HepG2 (cell line): ENCODE data around the gene CHD9. TPM values are rescaled to one million over a fixed set of nuclear protein-coding genes. Genes with fewer than 3 reads are reported as not detected.
A peak's percentile ranks its signal among the peaks of the same experiment; 100 is the strongest.

Experiments used
- ATAC-seq: fragments of 200-7000 bp; cut with Tn5 transposase; 3 replicates; pipeline ENCODE4 v1.9.1; 2020; ENCODE audit warnings: mild to moderate bottlenecking, moderate library complexity
- BruUV-seq: library from RNA; stranded (reverse); fragments of 400-500 nt; replicated peaks from 2 replicates; lab custom pipeline; 2021; lab: Mats Ljungman, UMichigan
- CTCF ChIA-PET: fragments of 300-600 bp; formaldehyde crosslinking; extraction: SDS; loops from one replicate; lab custom pipeline; 2021; ENCODE audit warnings: low total read pairs, inconsistent platforms, low intra/inter-chr PET ratio; lab: Yijun Ruan, JAX
- POLR2A ChIA-PET: fragments of 350-600 bp; sonication (Branson Sonifier 250); formaldehyde crosslinking; loops from one replicate; lab custom pipeline; 2020; ENCODE audit warnings: antibody characterized with exemption, inconsistent platforms; lab: Yijun Ruan, JAX
- DNase-seq: peaks from one replicate; pipeline ENCODE4 v3.0.0-alpha.2; 2015; ENCODE audit warnings: low spot score
- FAIRE-seq: peaks from 3 replicates; lab custom pipeline; 2011; peaks lifted over from hg19 to GRCh38; lab: Jason Lieb, UNC
- H2AFZ ChIP-seq: one replicate; pipeline ENCODE4 v1.6.1; 2011; ENCODE audit warnings: low read length, inconsistent platforms
- H3K27ac ChIP-seq: fragments of 300-600 bp; 3 replicates; pipeline ENCODE4 v1.8.0; 2011; ENCODE audit warnings: mixed run types, mild to moderate bottlenecking, mixed read lengths, low read length, inconsistent platforms; ENCODE audit not compliant: insufficient read depth; ENCODE audit errors: extremely low read length
- H3K27me3 ChIP-seq, 2 experiments: fragments of 200-600 bp in 1 of 2; 2 replicates in 1 of 2; 3 replicates in 1 of 2; pipeline versions ENCODE4 v1.6.0 to v1.8.0; 2011; ENCODE audit warnings: low read length in 2 of 2, mild to moderate bottlenecking in 2 of 2, moderate library complexity in 2 of 2, inconsistent platforms in 1 of 2; ENCODE audit not compliant: insufficient read depth in 2 of 2, control insufficient read depth in 1 of 2
- H3K36me3 ChIP-seq, 2 experiments: fragments of 200-600 bp in 1 of 2; replicated peaks in 1 of 2; 2 replicates in 1 of 2; 3 replicates in 1 of 2; pipeline versions ENCODE4 v1.5.1 to v1.8.0; 2011; ENCODE audit warnings: low read length in 2 of 2, inconsistent platforms in 1 of 2; ENCODE audit not compliant: insufficient read depth in 2 of 2, control insufficient read depth in 1 of 2
- H3K4me1 ChIP-seq: 2 replicates; pipeline ENCODE4 v1.5.1; 2012; ENCODE audit warnings: low read length, inconsistent platforms; ENCODE audit not compliant: insufficient read depth
- H3K4me2 ChIP-seq: 2 replicates; pipeline ENCODE4 v1.6.0; 2011; ENCODE audit warnings: low read depth, low read length, inconsistent platforms
- H3K4me3 ChIP-seq, 3 experiments: fragments of 200-600 bp in 1 of 3; sonication (generic), shearing (Covaris generic) in 1 of 3; replicated peaks in 1 of 3; 2 replicates each; pipeline ENCODE4 v1.5.1; 2011 to 2016; ENCODE audit warnings: low read length in 3 of 3, inconsistent platforms in 2 of 3, low read depth in 2 of 3, mild to moderate bottlenecking in 2 of 3, control low read depth in 1 of 3, mixed read lengths in 1 of 3; ENCODE audit not compliant: insufficient read depth in 1 of 3
- H3K79me2 ChIP-seq: one replicate; pipeline ENCODE4 v1.6.1; 2011; ENCODE audit warnings: low read length, inconsistent platforms; ENCODE audit not compliant: insufficient read depth
- H3K9ac ChIP-seq: 2 replicates; pipeline ENCODE4 v1.6.0; 2011; ENCODE audit warnings: mild to moderate bottlenecking, low read depth, low read length, inconsistent platforms; ENCODE audit not compliant: insufficient read depth
- H3K9me3 ChIP-seq: 2 replicates; pipeline ENCODE4 v1.5.1; 2012; ENCODE audit warnings: mild to moderate bottlenecking, low read length
- H4K20me1 ChIP-seq: 2 replicates; pipeline ENCODE4 v1.6.0; 2011; ENCODE audit warnings: inconsistent platforms, mild to moderate bottlenecking, low read length, moderate library complexity; ENCODE audit not compliant: insufficient read depth
- HNRNPL ChIP-seq: fragments of 200-400 bp; formaldehyde crosslinking; IDR thresholded peaks from 2 replicates; pipeline ENCODE4 v1.6.1; 2017; ENCODE audit warnings: mild to moderate bottlenecking, low read depth, low read length
- WGBS: methylation state at CpG from one replicate; pipeline ENCODE4 v1.1.6; 2017; ENCODE audit warnings: low lambda C conversion rate; 5-methylcytosine and 5-hydroxymethylcytosine counted together
- in situ Hi-C: cut with HindIII; loops from 2 replicates; pipeline ENCODE4 v1.10.0; 2017; ENCODE audit warnings: low pct_unique_long_range_greater_than_20kb; ENCODE audit not compliant: extremely low pct_ligation_motif_present
- intact Hi-C: fragments of 100-400 bp; cut with micrococcal nuclease; formaldehyde crosslinking; loops from one replicate; pipeline ENCODE4 v1.10.0; 2022; ENCODE audit not compliant: unreplicated experiment
- polyA plus RNA-seq, 8 experiments: library from polyadenylated mRNA; depleted of rRNA in 3 of 8; stranded (reverse) in 7 of 8; unstranded in 1 of 8; fragments of >200 nt; fragmentation: Illumina TruSeq in 4 of 8; extraction: Trizol in 4 of 8; gene quantifications; 2 replicates each; pipeline versions ENCODE4 v1.2.1 to v1.2.3, GENCODE V29; 2011 to 2016; ENCODE audit warnings: low read depth in 4 of 8, missing spikeins in 1 of 8, mixed read lengths in 1 of 8; ENCODE audit not compliant: insufficient read depth in 1 of 8
- total RNA-seq, 5 experiments: library from RNA; depleted of rRNA; stranded (reverse); fragments of >200 nt; fragmentation: Illumina TruSeq; extraction: Trizol; gene quantifications; 2 replicates each; pipeline ENCODE4 v1.2.3, GENCODE V29; 2016; ENCODE audit warnings: low read depth in 1 of 5
- TF ChIP-seq, protein P1 (sequence below): sonication (generic); formaldehyde crosslinking; IDR thresholded peaks from 2 replicates; pipeline ENCODE4 v1.4.0; 2020; ENCODE audit warnings: missing genetic modification reagents, mild to moderate bottlenecking, borderline replicate concordance
- TF ChIP-seq, protein P2 (sequence below): sonication (generic); formaldehyde crosslinking; IDR thresholded peaks from 2 replicates; pipeline ENCODE4 v1.5.1; 2020; ENCODE audit warnings: mild to moderate bottlenecking, missing genetic modification reagents, moderate library complexity
- TF ChIP-seq, protein P3 (sequence below): sonication (generic); formaldehyde crosslinking; IDR thresholded peaks from 2 replicates; pipeline ENCODE4 v1.4.0; 2020; ENCODE audit warnings: mild to moderate bottlenecking, low read depth, missing genetic modification reagents

The CHD9 gene
- total and polyA plus RNA-seq, 2 of the 13 experiments (the other 11 are each of a cell fraction or from before 2014, with no cell fraction given) = 23.4 to 27.7 TPM

DNA sequence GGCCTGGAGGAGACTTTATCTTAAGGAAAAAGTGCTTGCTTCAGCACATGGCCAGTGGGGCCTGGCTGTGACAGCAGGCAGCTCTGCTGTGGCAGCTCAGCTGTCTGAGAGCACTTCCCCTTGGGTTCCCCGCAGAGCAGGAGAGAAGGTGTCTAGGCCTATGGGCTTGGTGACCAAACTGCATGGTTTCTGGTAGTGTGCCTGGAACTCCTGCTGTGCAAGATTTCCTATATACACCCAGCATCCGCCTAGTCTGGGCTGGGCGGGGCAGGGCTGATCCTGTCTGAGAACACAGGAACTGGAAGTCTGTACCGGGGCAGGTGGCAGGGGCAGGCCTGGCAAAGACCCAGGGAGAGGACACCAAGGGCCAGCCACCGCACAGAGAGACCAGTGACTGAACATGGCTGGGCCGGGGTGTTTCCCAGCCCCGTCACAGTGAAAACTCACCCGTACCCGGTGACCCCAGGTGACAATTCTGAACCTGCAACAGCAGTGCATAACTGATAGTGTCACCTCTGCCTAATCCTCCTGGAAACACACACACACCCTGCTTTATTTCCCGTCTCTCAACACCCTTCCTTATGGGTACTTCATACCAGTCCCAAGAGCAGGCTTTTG, 39.3 kb downstream of the CHD9 start:
- Histone ChIP-seq H2AFZ (no peak overlapping the region), H4K20me1 (no peaks in the 10 kb centered on the region), H3K4me2 (no peak overlapping the region), H3K9ac (no peak overlapping the region), H3K36me3 (no peaks in the 10 kb centered on the region; a peak in 2 of 5 replicates), H3K79me2 (peaks cover 15% of the 10 kb centered on the region), H3K9me3 (no peaks in the 10 kb centered on the region), H3K27ac (no peak overlapping the region), H3K4me1 (peaks cover 59% of the 10 kb centered on the region), H3K4me3 (no peak overlapping the region), H3K27me3 (no peaks in the 10 kb centered on the region; a peak in 1 of 5 replicates)
- ATAC-seq (no peak), FAIRE-seq (no peak), DNase-seq (no peak)
- no TSS peak for BruUV-seq
- no peak for TF ChIP-seq HNRNPL
- TF ChIP-seq, protein P1, sequence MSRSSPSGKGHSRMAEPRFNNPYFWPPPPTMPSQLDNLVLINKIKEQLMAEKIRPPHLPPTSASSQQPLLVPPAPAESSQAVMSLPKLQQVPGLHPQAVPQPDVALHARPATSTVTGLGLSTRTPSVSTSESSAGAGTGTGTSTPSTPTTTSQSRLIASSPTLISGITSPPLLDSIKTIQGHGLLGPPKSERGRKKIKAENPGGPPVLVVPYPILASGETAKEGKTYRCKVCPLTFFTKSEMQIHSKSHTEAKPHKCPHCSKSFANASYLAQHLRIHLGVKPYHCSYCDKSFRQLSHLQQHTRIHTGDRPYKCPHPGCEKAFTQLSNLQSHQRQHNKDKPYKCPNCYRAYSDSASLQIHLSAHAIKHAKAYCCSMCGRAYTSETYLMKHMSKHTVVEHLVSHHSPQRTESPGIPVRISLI (CRISPR knock-in tag) = no peak
- TF ChIP-seq, protein P2, sequence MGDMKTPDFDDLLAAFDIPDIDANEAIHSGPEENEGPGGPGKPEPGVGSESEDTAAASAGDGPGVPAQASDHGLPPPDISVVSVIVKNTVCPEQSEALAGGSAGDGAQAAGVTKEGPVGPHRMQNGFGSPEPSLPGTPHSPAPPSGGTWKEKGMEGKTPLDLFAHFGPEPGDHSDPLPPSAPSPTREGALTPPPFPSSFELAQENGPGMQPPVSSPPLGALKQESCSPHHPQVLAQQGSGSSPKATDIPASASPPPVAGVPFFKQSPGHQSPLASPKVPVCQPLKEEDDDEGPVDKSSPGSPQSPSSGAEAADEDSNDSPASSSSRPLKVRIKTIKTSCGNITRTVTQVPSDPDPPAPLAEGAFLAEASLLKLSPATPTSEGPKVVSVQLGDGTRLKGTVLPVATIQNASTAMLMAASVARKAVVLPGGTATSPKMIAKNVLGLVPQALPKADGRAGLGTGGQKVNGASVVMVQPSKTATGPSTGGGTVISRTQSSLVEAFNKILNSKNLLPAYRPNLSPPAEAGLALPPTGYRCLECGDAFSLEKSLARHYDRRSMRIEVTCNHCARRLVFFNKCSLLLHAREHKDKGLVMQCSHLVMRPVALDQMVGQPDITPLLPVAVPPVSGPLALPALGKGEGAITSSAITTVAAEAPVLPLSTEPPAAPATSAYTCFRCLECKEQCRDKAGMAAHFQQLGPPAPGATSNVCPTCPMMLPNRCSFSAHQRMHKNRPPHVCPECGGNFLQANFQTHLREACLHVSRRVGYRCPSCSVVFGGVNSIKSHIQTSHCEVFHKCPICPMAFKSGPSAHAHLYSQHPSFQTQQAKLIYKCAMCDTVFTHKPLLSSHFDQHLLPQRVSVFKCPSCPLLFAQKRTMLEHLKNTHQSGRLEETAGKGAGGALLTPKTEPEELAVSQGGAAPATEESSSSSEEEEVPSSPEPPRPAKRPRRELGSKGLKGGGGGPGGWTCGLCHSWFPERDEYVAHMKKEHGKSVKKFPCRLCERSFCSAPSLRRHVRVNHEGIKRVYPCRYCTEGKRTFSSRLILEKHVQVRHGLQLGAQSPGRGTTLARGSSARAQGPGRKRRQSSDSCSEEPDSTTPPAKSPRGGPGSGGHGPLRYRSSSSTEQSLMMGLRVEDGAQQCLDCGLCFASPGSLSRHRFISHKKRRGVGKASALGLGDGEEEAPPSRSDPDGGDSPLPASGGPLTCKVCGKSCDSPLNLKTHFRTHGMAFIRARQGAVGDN (CRISPR knock-in tag) = peak; percentile 32
- TF ChIP-seq, protein P3, sequence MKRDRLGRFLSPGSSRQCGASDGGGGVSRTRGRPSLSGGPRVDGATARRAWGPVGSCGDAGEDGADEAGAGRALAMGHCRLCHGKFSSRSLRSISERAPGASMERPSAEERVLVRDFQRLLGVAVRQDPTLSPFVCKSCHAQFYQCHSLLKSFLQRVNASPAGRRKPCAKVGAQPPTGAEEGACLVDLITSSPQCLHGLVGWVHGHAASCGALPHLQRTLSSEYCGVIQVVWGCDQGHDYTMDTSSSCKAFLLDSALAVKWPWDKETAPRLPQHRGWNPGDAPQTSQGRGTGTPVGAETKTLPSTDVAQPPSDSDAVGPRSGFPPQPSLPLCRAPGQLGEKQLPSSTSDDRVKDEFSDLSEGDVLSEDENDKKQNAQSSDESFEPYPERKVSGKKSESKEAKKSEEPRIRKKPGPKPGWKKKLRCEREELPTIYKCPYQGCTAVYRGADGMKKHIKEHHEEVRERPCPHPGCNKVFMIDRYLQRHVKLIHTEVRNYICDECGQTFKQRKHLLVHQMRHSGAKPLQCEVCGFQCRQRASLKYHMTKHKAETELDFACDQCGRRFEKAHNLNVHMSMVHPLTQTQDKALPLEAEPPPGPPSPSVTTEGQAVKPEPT = no peak
- in situ Hi-C loops (no loop called here), intact Hi-C loops (no loop called here)
- ChIA-PET POLR2A (no interaction called here), CTCF (no interaction called here)
- WGBS = 91% methylated on average over 10 of the region's 10 CpGs
